Ishikawa (cell line): Measurements from ENCODE around the gene COL18A1.

ENCODE experiments used
- CEBPB ChIP-seq: IDR thresholded peaks from 2 replicates; pipeline ENCODE4 v1.6.1; 2012
- CREB1 ChIP-seq: IDR thresholded peaks from 2 replicates; pipeline ENCODE4 v1.6.1; 2012; ENCODE audit warnings: low read depth
- EGR1 ChIP-seq: IDR thresholded peaks from 2 replicates; pipeline ENCODE4 v1.6.1; 2012
- EP300 ChIP-seq: IDR thresholded peaks from 2 replicates; pipeline ENCODE4 v1.6.1; 2012; ENCODE audit warnings: borderline replicate concordance
- FOXM1 ChIP-seq: IDR thresholded peaks from 2 replicates; pipeline ENCODE4 v1.6.1; 2012; ENCODE audit warnings: low read depth, borderline replicate concordance
- MAX ChIP-seq: IDR thresholded peaks from 2 replicates; pipeline ENCODE4 v1.6.1; 2012
- RAD21 ChIP-seq: IDR thresholded peaks from 2 replicates; pipeline ENCODE4 v1.6.1; 2012; ENCODE audit warnings: low read depth
- REST ChIP-seq: IDR thresholded peaks from 2 replicates; pipeline ENCODE4 v1.6.1; 2012; ENCODE audit warnings: low read depth, mild to moderate bottlenecking
- TAF1 ChIP-seq: IDR thresholded peaks from 2 replicates; pipeline ENCODE4 v1.6.1; 2012; ENCODE audit warnings: low read depth, mild to moderate bottlenecking
- TEAD4 ChIP-seq: IDR thresholded peaks from 2 replicates; pipeline ENCODE4 v1.6.1; 2012
- YY1 ChIP-seq: IDR thresholded peaks from 2 replicates; pipeline ENCODE4 v1.6.1; 2012; ENCODE audit warnings: low read depth

GRCh38 chr21:45386728-45387371 lies 18.1 kb upstream of the COL18A1 start:
- TF ChIP-seq YY1, result no peak
- TF ChIP-seq REST, result no peak
- TF ChIP-seq CEBPB, result no peak
- no peak for TF ChIP-seq TAF1
- TF ChIP-seq CREB1, result no peak
- no peak for TF ChIP-seq MAX
- no peak; the same call in 1 of the 2 replicates for TF ChIP-seq RAD21
- no peak for TF ChIP-seq EGR1
- TF ChIP-seq EP300, result no peak
- no peak for TF ChIP-seq FOXM1
- no peak for TF ChIP-seq TEAD4
